Measurements from ENCODE around the gene TSPAN14.

GRCh38 chr10:80538481-80539185 is 84.5 kb downstream of the TSPAN14 start:
- no peak for TF ChIP-seq MAFK (conservative IDR thresholded peaks at IDR 0.05 in 1 of 2, IDR thresholded peaks at IDR 0.05 in 1 of 2; ENCODE audit: low read length in 2 of 2)
- TF ChIP-seq SMAD1 (CRISPR knock-in tag; IDR thresholded peaks at IDR 0.05; ENCODE audit: borderline replicate concordance, low read depth) = no peak
- no peak for TF ChIP-seq ZFP90 (CRISPR knock-in tag; IDR thresholded peaks at IDR 0.05; ENCODE audit: borderline replicate concordance)
- no peak for TF ChIP-seq SMAD3 (CRISPR knock-in tag; IDR thresholded peaks at IDR 0.05)
- no peak for TF ChIP-seq JDP2 (CRISPR knock-in tag; IDR thresholded peaks at IDR 0.05; ENCODE audit: borderline replicate concordance)
- TF ChIP-seq ZFP36 (IDR thresholded peaks at IDR 0.05; ENCODE audit: borderline replicate concordance, low read depth, low read length, partially characterized antibody) = no peak
